K562 (cell line): ENCODE measurements around the gene VGLL4. TPM values are rescaled to one million over a fixed set of nuclear protein-coding genes. Genes with fewer than 3 reads are reported as not detected.

ENCODE experiments used
- ATAC-seq: fragments of 200-7000 bp; cut with Tn5 transposase; 3 replicates; pipeline ENCODE4 v1.9.1; 2020; ENCODE audit warnings: moderate library complexity
- BruUV-seq: library from RNA; stranded (reverse); fragments of 400-500 nt; replicated peaks from 2 replicates; lab custom pipeline; 2021; lab: Mats Ljungman, UMichigan
- CTCF ChIA-PET: fragments of 300-600 bp; formaldehyde crosslinking; extraction: SDS; loops from one replicate; lab custom pipeline; 2021; ENCODE audit warnings: low intra/inter-chr PET ratio; lab: Yijun Ruan, JAX
- POLR2A ChIA-PET: fragments of 300-600, 350-650 bp; sonication (Branson Sonifier 250); formaldehyde crosslinking; extraction: SDS; loops from one replicate; lab custom pipeline; 2021; ENCODE audit warnings: antibody characterized with exemption, inconsistent platforms; lab: Yijun Ruan, JAX
- DNase-seq, 4 experiments: peaks; one replicate each; pipeline versions ENCODE4 v3.0.0 to v3.0.0-alpha.2; 2011 to 2018; ENCODE audit warnings: low spot score in 3 of 4, mixed read lengths in 3 of 4; ENCODE audit errors: extremely low read depth in 1 of 4
- FAIRE-seq: peaks from 2 replicates; lab custom pipeline; 2011; peaks lifted over from hg19 to GRCh38; lab: Jason Lieb, UNC
- H2AFZ ChIP-seq: 2 replicates; pipeline ENCODE4 v1.6.0; 2011; ENCODE audit warnings: low read depth, low read length, control low read depth, inconsistent platforms
- H3K27ac ChIP-seq: fragments of 200-600 bp; 3 replicates; pipeline ENCODE4 v1.8.0; 2011; ENCODE audit warnings: low read depth, mild to moderate bottlenecking, control low read depth, inconsistent platforms, low read length, moderate library complexity, mixed read lengths; ENCODE audit errors: extremely low read depth
- H3K27me3 ChIP-seq, 2 experiments: fragments of 300-600 bp in 1 of 2; 2 replicates in 1 of 2; 3 replicates in 1 of 2; pipeline versions ENCODE4 v1.6.0 to v1.8.0; 2011; ENCODE audit warnings: inconsistent platforms in 2 of 2, low read length in 2 of 2, mild to moderate bottlenecking in 1 of 2, mixed read lengths in 1 of 2, moderate library complexity in 1 of 2; ENCODE audit not compliant: control insufficient read depth in 2 of 2, insufficient read depth in 2 of 2
- H3K36me3 ChIP-seq: fragments of 300-600 bp; 3 replicates; pipeline ENCODE4 v1.8.0; 2011; ENCODE audit warnings: mild to moderate bottlenecking, low read length, inconsistent platforms; ENCODE audit not compliant: control insufficient read depth, insufficient read depth
- H3K4me1 ChIP-seq, 2 experiments: fragments of 200-600 bp in 1 of 2; replicated peaks in 1 of 2; 2 replicates in 1 of 2; 3 replicates in 1 of 2; pipeline versions ENCODE4 v1.5.1 to v1.8.0; 2011; ENCODE audit warnings: inconsistent platforms in 2 of 2, low read length in 2 of 2, mild to moderate bottlenecking in 1 of 2, mixed read lengths in 1 of 2, moderate library complexity in 1 of 2; ENCODE audit not compliant: control insufficient read depth in 2 of 2, insufficient read depth in 2 of 2
- H3K4me2 ChIP-seq: 2 replicates; pipeline ENCODE4 v1.6.1; 2011; ENCODE audit warnings: low read length, control low read depth, inconsistent platforms, mixed read lengths; ENCODE audit not compliant: insufficient read depth
- H3K4me3 ChIP-seq: fragments of 200-600 bp; sonication (generic), shearing (Covaris generic); 2 replicates; pipeline ENCODE4 v1.5.1; 2016; ENCODE audit warnings: control low read depth, inconsistent platforms
- H3K79me2 ChIP-seq: fragments of 200-600 bp; 3 replicates; pipeline ENCODE4 v1.8.0; 2011; ENCODE audit warnings: low read length, inconsistent platforms; ENCODE audit not compliant: control insufficient read depth, insufficient read depth
- H3K9ac ChIP-seq, 2 experiments: 2 replicates each; pipeline versions ENCODE4 v1.6.0 to v1.6.1; 2011; ENCODE audit warnings: low read depth in 2 of 2, low read length in 2 of 2, control low read depth in 1 of 2, inconsistent platforms in 1 of 2, mild to moderate bottlenecking in 1 of 2, mixed read lengths in 1 of 2; ENCODE audit not compliant: insufficient read depth in 1 of 2
- H3K9me1 ChIP-seq: one replicate; pipeline ENCODE4 v1.6.0; 2011; ENCODE audit warnings: inconsistent platforms, mild to moderate bottlenecking, low read length, moderate library complexity; ENCODE audit not compliant: control insufficient read depth, insufficient read depth
- H3K9me3 ChIP-seq: replicated peaks from 2 replicates; pipeline ENCODE4 v1.5.1; 2011; ENCODE audit warnings: low read depth, low read length, inconsistent platforms; ENCODE audit not compliant: control insufficient read depth, insufficient read depth
- H4K20me1 ChIP-seq: replicated peaks from 2 replicates; pipeline ENCODE4 v1.6.1; 2011; ENCODE audit warnings: low read length, inconsistent platforms, mixed read lengths; ENCODE audit not compliant: control insufficient read depth, insufficient read depth
- CBX3 ChIP-seq, 2 experiments: IDR thresholded peaks; 1 replicate in 1 of 2; 2 replicates in 1 of 2; pipeline ENCODE4 v1.6.1; 2012; ENCODE audit warnings: inconsistent platforms in 2 of 2, low read length in 2 of 2, borderline replicate concordance in 1 of 2, control low read depth in 1 of 2
- ETV6 ChIP-seq, 3 experiments: fragments of 150-350 bp in 1 of 3; sonication (generic) in 1 of 3; formaldehyde crosslinking in 1 of 3; IDR thresholded peaks; 2 replicates each; pipeline versions ENCODE4 v1.6.1 to v1.8.0; 2014 to 2022; ENCODE audit warnings: borderline replicate concordance in 2 of 3, low read depth in 2 of 3, antibody characterized with exemption in 1 of 3, low read length in 1 of 3, mild to moderate bottlenecking in 1 of 3, missing genetic modification reagents in 1 of 3
- NFIC ChIP-seq: fragments of 450-650 bp; IDR thresholded peaks from 2 replicates; pipeline ENCODE4 v1.6.1; 2017; ENCODE audit warnings: mild to moderate bottlenecking, inconsistent platforms
- ZBTB40 ChIP-seq, 2 experiments: fragments of 450-650 bp in 1 of 2; sonication (generic) in 1 of 2; formaldehyde crosslinking in 1 of 2; IDR thresholded peaks; 2 replicates each; pipeline versions ENCODE4 v1.7.1 to v1.9.0; 2016 to 2022; ENCODE audit warnings: inconsistent platforms in 1 of 2, mild to moderate bottlenecking in 1 of 2, missing genetic modification reagents in 1 of 2
- WGBS: fragments of 100-300 bp; shearing (Covaris generic); methylation state at CpG from one replicate; pipeline ENCODE4 v1.1.6; 2016; ENCODE audit warnings: low coverage, mixed read lengths; ENCODE audit not compliant: insufficient coverage; ENCODE audit errors: missing lambda C conversion rate; 5-methylcytosine and 5-hydroxymethylcytosine counted together
- in situ Hi-C: fragments of 300-500 bp; cut with MboI; formaldehyde crosslinking; loops from 4 replicates; pipeline ENCODE4 v1.15.0; 2018; ENCODE audit warnings: inconsistent platforms, mixed read lengths
- intact Hi-C: fragments of 100-400 bp; cut with micrococcal nuclease; formaldehyde crosslinking; loops from 2 replicates; pipeline ENCODE4 v1.14.2; 2022
- polyA plus RNA-seq, 8 experiments: library from polyadenylated mRNA; depleted of rRNA in 4 of 8; stranded (reverse) in 5 of 8; unstranded in 3 of 8; fragments of >200 nt; fragmentation: Nextera tagmentation in 2 of 8; fragmentation: Illumina TruSeq in 1 of 8; extraction: Ambion mirVana in 2 of 8; extraction: Trizol in 1 of 8; gene quantifications; 2 replicates each; pipeline versions ENCODE4 v1.2.1 to v1.2.3, GENCODE V29; 2011 to 2014; ENCODE audit warnings: inconsistent platforms in 1 of 8, missing spikeins in 1 of 8
- total RNA-seq, 7 experiments: library from RNA; depleted of rRNA in 6 of 7; stranded (reverse); fragments of >200 nt in 6 of 7; fragmentation: Illumina TruSeq in 2 of 7; extraction: Trizol in 2 of 7; gene quantifications; 2 replicates each; pipeline versions ENCODE4 v1.2.1 to v1.2.3, GENCODE V29; 2011 to 2021; ENCODE audit warnings: low replicate concordance in 1 of 7

Gene VGLL4
- total and polyA plus RNA-seq, 9 of the 15 experiments (the other 6 are each of a cell fraction or from before 2014, with no cell fraction given): 0.27 to 10.9 (median 8.6) TPM

DNA sequence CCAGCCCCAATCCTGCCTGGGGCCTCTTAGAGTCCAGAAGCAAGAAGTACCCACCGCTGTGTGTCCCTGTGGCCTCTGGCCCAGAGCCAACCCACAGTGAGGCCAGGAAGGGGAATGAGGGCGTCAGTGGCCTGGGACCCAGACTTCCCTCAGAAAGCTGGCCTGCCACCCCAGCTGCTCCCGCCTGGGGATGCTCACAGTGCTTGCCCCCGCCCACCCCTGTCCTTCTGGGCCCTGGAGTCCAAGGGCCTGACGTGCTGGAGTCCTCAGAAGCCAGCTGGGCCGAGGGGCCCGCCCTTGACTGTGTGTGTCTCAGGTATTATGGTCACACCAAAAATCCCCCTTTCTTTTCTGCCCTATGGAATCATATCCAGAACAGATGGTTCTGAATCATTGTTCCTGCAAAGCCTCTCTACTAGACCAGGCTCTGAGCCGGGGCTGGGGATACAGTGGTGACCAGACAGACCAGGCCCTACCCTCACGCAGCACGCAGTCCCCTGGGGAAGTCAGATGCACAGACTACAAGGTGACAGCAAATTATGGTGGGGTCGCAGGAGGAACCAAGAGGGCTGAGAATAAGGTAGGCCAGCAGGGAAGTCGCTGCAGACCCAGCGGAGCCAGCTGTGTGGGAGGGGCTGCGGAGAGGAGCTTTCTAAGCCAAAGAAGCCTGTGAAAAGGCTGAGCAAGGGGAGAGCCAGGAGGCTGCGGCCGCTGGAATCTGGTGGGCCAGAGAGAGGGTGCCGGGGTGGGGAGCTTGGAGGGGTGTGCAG, 99.1 kb downstream of the VGLL4 start:
- H3K36me3 ChIP-seq: no peaks in the 10 kb centered on the region
- WGBS: 57% methylated on average over 15 of the region's 17 CpGs
- in situ Hi-C loops: no loop called here
- H3K27me3 ChIP-seq: no peaks in the 10 kb centered on the region
- POLR2A ChIA-PET: no interaction called here
- no peak overlapping the region for H3K4me3 ChIP-seq
- H3K9me1 ChIP-seq: no peaks in the 10 kb centered on the region
- intact Hi-C loops: loop anchor here (10.0 kb wide), 1 partner anchor 160 kb away; no protein-coding TSS in a partner anchor
- H3K27ac ChIP-seq: no peak overlapping the region
- H3K9me3 ChIP-seq: no peaks in the 10 kb centered on the region
- ATAC-seq (peak; percentile 40), FAIRE-seq (no peak), DNase-seq (no peak)
- BruUV-seq: no TSS peak
- H2AFZ ChIP-seq: no peak overlapping the region
- H3K4me1 ChIP-seq: peaks cover 0 to 11% of the 10 kb centered on the region in 2 experiments; a peak in 3 of 5 replicates
- CTCF ChIA-PET: no interaction called here
- H3K79me2 ChIP-seq: no peaks in the 10 kb centered on the region
- no peaks in the 10 kb centered on the region for H4K20me1 ChIP-seq
- TF ChIP-seq CBX3 (IDR thresholded peaks at IDR 0.05; ENCODE audit: borderline replicate concordance in 1 of 2, low read length in 2 of 2) (no peak), ETV6 (IDR thresholded peaks at IDR 0.05; ENCODE audit: borderline replicate concordance in 1 of 2, low read depth in 2 of 2, low read length in 1 of 2) (no peak), ETV6 (CRISPR knock-in tag; IDR thresholded peaks at IDR 0.05; ENCODE audit: borderline replicate concordance) (no peak), NFIC (peak; percentile 76), ZBTB40 (IDR thresholded peaks at IDR 0.05) (no peak), ZBTB40 (CRISPR knock-in tag; IDR thresholded peaks at IDR 0.05) (no peak)
- H3K4me2 ChIP-seq: no peak overlapping the region
- H3K9ac ChIP-seq: no peak overlapping the region; a peak in 1 of 4 replicates
